PC-3 (cell line): Measurements from ENCODE around the gene RPS19BP1.

Experiments
- CTCF ChIP-seq: fragments of 300-600 bp; sonication (generic); conservative IDR thresholded peaks from 2 replicates; pipeline ENCODE4 v1.5.1; 2017; ENCODE audit warnings: antibody characterized with exemption, low read depth, mild to moderate bottlenecking, low read length
- EZH2 ChIP-seq: fragments of 300-600 bp; sonication (generic); IDR thresholded peaks from one replicate; pipeline ENCODE4 v1.6.1; 2017; ENCODE audit warnings: antibody characterized with exemption, mild to moderate bottlenecking, low read length; ENCODE audit not compliant: unreplicated experiment
- EZH2phosphoT487 ChIP-seq: fragments of 300-600 bp; sonication (generic); IDR thresholded peaks from 2 replicates; pipeline ENCODE4 v1.6.1; 2018; ENCODE audit warnings: mild to moderate bottlenecking, antibody characterized with exemption, low read length, borderline replicate concordance

DNA sequence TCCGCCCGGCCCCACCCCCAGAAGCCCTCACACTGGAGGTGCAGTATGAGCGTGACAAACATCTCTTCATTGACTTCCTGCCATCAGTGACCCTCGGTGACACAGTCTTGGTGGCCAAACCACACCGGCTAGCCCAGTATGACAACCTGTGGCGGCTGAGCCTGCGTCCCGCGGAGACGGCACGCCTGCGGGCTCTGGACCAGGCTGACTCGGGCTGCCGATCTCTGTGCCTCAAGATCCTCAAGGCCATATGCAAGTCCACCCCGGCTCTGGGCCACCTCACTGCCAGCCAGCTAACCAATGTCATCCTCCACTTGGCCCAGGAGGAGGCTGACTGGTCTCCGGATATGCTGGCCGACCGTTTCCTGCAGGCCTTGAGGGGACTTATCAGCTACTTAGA lies 18.8 kb downstream of the RPS19BP1 start:
- TF ChIP-seq CTCF = no peak
- no peak for TF ChIP-seq EZH2phosphoT487
- no peak for TF ChIP-seq EZH2
